ENCODE data around the gene CFAP100.

DNA sequence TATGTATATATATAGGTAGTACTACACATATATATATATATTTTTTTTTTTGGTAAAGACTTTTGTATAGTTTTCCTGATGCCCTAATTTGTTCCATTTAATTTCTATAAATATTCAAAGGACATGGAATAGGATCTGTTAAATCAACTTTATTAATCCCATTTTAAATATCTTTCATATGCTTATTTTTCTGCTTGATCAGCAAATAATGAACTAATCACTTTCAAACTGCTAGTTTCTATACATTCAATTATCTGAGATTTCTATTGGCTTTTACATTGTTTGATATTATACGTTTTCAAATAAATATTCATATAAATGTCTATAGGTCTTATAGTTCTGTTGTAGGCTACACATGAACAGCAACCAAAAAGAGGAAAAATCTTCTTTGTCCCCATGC lies 59.3 kb downstream of the CFAP100 start:
- TF ChIP-seq, protein P1, sequence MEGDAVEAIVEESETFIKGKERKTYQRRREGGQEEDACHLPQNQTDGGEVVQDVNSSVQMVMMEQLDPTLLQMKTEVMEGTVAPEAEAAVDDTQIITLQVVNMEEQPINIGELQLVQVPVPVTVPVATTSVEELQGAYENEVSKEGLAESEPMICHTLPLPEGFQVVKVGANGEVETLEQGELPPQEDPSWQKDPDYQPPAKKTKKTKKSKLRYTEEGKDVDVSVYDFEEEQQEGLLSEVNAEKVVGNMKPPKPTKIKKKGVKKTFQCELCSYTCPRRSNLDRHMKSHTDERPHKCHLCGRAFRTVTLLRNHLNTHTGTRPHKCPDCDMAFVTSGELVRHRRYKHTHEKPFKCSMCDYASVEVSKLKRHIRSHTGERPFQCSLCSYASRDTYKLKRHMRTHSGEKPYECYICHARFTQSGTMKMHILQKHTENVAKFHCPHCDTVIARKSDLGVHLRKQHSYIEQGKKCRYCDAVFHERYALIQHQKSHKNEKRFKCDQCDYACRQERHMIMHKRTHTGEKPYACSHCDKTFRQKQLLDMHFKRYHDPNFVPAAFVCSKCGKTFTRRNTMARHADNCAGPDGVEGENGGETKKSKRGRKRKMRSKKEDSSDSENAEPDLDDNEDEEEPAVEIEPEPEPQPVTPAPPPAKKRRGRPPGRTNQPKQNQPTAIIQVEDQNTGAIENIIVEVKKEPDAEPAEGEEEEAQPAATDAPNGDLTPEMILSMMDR (IDR thresholded peaks at IDR 0.05): no peak
- TF ChIP-seq POLR2A (IDR thresholded peaks at IDR 0.05): no peak

All from testis (tissue), 2 donors.